GM12892 (cell line): ENCODE measurements around the gene COPZ1.

Experiments used
- POLR2A ChIP-seq: IDR thresholded peaks from 2 replicates; pipeline ENCODE4 v1.6.1; 2011; ENCODE audit warnings: low read depth, low read length, control low read depth
- POLR2AphosphoS5 ChIP-seq: IDR thresholded peaks from 2 replicates; pipeline ENCODE4 v1.6.1; 2011; ENCODE audit warnings: low read depth, low read length, control low read depth
- TAF1 ChIP-seq: IDR thresholded peaks from 2 replicates; pipeline ENCODE4 v1.6.1; 2011; ENCODE audit warnings: low read depth, mild to moderate bottlenecking, control low read depth, low read length, borderline replicate concordance

GRCh38 chr12:54360717-54361456 is 36.0 kb downstream of the COPZ1 start:
- TF ChIP-seq POLR2AphosphoS5 (no peak), POLR2A (no peak), TAF1 (no peak)
